PC-9 (cell line): ENCODE measurements around the gene GLI1.

Source experiments
- CTCF ChIP-seq: fragments of 200-600 bp; sonication (generic); conservative IDR thresholded peaks from 2 replicates; pipeline ENCODE4 v1.6.1; 2017; ENCODE audit warnings: mixed run types, antibody characterized with exemption, mild to moderate bottlenecking, moderate library complexity
- EZH2 ChIP-seq: fragments of 200-600 bp; sonication (generic); IDR thresholded peaks from 2 replicates; pipeline ENCODE4 v1.8.0; 2017; ENCODE audit warnings: antibody characterized with exemption, low read depth

GRCh38 chr12:57515934-57516541, 56.5 kb downstream of the GLI1 start:
- TF ChIP-seq EZH2 (no peak), CTCF (no peak)
